ENCODE results near the gene PITX3. TPM values are rescaled to one million over a fixed set of nuclear protein-coding genes. Genes with fewer than 3 reads are reported as not detected.

Gene PITX3
- total and polyA plus RNA-seq, 9 of the 15 experiments (the other 6 are each of a cell fraction or from before 2014, with no cell fraction given), result 0.30 to 0.98 (median 0.95) TPM; not detected in 6

DNA sequence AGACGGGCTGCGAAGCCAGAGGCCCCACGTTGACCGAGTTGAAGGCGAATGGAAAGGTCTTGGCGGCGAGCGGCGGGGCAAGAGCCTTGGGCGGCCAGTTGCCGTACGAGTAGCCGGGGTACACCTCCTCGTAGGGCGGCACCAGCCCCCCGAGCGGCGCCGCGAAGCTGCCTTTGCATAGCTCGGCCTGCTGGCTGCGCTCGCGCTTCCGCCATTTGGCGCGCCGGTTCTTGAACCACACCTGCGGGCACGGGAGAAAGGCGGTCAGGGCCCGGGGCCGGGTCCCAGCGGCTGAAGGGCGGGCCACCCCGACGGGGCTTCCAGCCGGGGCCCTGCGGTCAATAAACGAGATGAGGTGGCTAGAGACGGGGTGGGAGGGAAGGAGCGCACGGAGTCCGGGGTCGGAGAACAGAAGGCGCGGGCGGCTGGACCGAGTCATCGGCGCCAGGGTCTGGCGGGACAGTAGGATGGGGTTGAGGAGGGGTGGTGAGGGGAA is 10.4 kb downstream of the PITX3 start (continued):
- TF ChIP-seq, protein P1, sequence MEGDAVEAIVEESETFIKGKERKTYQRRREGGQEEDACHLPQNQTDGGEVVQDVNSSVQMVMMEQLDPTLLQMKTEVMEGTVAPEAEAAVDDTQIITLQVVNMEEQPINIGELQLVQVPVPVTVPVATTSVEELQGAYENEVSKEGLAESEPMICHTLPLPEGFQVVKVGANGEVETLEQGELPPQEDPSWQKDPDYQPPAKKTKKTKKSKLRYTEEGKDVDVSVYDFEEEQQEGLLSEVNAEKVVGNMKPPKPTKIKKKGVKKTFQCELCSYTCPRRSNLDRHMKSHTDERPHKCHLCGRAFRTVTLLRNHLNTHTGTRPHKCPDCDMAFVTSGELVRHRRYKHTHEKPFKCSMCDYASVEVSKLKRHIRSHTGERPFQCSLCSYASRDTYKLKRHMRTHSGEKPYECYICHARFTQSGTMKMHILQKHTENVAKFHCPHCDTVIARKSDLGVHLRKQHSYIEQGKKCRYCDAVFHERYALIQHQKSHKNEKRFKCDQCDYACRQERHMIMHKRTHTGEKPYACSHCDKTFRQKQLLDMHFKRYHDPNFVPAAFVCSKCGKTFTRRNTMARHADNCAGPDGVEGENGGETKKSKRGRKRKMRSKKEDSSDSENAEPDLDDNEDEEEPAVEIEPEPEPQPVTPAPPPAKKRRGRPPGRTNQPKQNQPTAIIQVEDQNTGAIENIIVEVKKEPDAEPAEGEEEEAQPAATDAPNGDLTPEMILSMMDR (IDR thresholded peaks at IDR 0.05 in 2 of 3, conservative IDR thresholded peaks at IDR 0.05 in 1 of 3; ENCODE audit: insufficient read depth in 2 of 3, low read depth in 1 of 3, low read length in 3 of 3), result peak in 2 of 3 experiments; percentile 39 to 42; a peak in 4 of 6 replicates
- no peak for TF ChIP-seq ZBED1 (IDR thresholded peaks at IDR 0.05)
- TF ChIP-seq MECOM (CRISPR knock-in tag; IDR thresholded peaks at IDR 0.05), result no peak
- no peak for TF ChIP-seq TEAD1 (CRISPR knock-in tag; IDR thresholded peaks at IDR 0.05)
- TF ChIP-seq ZC3H11A (IDR thresholded peaks at IDR 0.05; ENCODE audit: low read depth, low read length), result no peak
- TF ChIP-seq RAD21 (CRISPR knock-in tag; conservative IDR thresholded peaks at IDR 0.05 in 1 of 2, IDR thresholded peaks at IDR 0.05 in 1 of 2), result peak in 1 of 2 experiments; percentile 20; a peak in 1 of 4 replicates
- TF ChIP-seq NFYB (IDR thresholded peaks at IDR 0.05; ENCODE audit: extremely low read depth, insufficient read length), result no peak
- no peak for TF ChIP-seq RBM17 (IDR thresholded peaks at IDR 0.05; ENCODE audit: borderline replicate concordance, low read depth, low read length)
- TF ChIP-seq, protein P2, sequence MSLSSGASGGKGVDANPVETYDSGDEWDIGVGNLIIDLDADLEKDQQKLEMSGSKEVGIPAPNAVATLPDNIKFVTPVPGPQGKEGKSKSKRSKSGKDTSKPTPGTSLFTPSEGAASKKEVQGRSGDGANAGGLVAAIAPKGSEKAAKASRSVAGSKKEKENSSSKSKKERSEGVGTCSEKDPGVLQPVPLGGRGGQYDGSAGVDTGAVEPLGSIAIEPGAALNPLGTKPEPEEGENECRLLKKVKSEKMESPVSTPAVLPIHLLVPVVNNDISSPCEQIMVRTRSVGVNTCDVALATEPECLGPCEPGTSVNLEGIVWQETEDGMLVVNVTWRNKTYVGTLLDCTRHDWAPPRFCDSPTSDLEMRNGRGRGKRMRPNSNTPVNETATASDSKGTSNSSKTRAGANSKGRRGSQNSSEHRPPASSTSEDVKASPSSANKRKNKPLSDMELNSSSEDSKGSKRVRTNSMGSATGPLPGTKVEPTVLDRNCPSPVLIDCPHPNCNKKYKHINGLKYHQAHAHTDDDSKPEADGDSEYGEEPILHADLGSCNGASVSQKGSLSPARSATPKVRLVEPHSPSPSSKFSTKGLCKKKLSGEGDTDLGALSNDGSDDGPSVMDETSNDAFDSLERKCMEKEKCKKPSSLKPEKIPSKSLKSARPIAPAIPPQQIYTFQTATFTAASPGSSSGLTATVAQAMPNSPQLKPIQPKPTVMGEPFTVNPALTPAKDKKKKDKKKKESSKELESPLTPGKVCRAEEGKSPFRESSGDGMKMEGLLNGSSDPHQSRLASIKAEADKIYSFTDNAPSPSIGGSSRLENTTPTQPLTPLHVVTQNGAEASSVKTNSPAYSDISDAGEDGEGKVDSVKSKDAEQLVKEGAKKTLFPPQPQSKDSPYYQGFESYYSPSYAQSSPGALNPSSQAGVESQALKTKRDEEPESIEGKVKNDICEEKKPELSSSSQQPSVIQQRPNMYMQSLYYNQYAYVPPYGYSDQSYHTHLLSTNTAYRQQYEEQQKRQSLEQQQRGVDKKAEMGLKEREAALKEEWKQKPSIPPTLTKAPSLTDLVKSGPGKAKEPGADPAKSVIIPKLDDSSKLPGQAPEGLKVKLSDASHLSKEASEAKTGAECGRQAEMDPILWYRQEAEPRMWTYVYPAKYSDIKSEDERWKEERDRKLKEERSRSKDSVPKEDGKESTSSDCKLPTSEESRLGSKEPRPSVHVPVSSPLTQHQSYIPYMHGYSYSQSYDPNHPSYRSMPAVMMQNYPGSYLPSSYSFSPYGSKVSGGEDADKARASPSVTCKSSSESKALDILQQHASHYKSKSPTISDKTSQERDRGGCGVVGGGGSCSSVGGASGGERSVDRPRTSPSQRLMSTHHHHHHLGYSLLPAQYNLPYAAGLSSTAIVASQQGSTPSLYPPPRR (CRISPR knock-in tag; IDR thresholded peaks at IDR 0.05; ENCODE audit: borderline replicate concordance), result no peak
- TF ChIP-seq SRSF7 (optimal IDR thresholded peaks at IDR 0.05; ENCODE audit: low read depth, low read length), result no peak
- TF ChIP-seq NFIX (CRISPR knock-in tag; IDR thresholded peaks at IDR 0.05; ENCODE audit: low read depth), result no peak
- no peak for TF ChIP-seq RBM34 (IDR thresholded peaks at IDR 0.05; ENCODE audit: borderline replicate concordance, insufficient read depth, low read length)
- TF ChIP-seq, protein P3, sequence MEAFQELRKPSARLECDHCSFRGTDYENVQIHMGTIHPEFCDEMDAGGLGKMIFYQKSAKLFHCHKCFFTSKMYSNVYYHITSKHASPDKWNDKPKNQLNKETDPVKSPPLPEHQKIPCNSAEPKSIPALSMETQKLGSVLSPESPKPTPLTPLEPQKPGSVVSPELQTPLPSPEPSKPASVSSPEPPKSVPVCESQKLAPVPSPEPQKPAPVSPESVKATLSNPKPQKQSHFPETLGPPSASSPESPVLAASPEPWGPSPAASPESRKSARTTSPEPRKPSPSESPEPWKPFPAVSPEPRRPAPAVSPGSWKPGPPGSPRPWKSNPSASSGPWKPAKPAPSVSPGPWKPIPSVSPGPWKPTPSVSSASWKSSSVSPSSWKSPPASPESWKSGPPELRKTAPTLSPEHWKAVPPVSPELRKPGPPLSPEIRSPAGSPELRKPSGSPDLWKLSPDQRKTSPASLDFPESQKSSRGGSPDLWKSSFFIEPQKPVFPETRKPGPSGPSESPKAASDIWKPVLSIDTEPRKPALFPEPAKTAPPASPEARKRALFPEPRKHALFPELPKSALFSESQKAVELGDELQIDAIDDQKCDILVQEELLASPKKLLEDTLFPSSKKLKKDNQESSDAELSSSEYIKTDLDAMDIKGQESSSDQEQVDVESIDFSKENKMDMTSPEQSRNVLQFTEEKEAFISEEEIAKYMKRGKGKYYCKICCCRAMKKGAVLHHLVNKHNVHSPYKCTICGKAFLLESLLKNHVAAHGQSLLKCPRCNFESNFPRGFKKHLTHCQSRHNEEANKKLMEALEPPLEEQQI (IDR thresholded peaks at IDR 0.05), result no peak
- TF ChIP-seq ZNF57 (CRISPR knock-in tag; IDR thresholded peaks at IDR 0.05), result no peak
